ENCODE measurements around the gene ATG14. TPM values are rescaled to one million over a fixed set of nuclear protein-coding genes. Genes with fewer than 3 reads are reported as not detected.
"Not testable (repeated sequence)": the region's sequence is repeated elsewhere in the genome, so short reads cannot be mapped to it uniquely, and the experiment has no call there.

The ATG14 gene
- total RNA-seq, 2 donors from 2014 or later: 8.8 to 9.8 TPM

- DNase-seq (ENCODE audit: low spot score): no peak
- intact Hi-C loops (cut with DNase I): loop anchor here in 1 of 2 donors (10.0 kb wide), 1 partner anchor 105 kb away; no protein-coding TSS in a partner anchor
Observed at GRCh38 chr14:55359307-55359706, 52.3 kb downstream of the ATG14 start.

- no peak for DNase-seq (ENCODE audit: low spot score)
- intact Hi-C loops (cut with DNase I): loop anchor here in 1 of 2 donors (10.0 kb wide), 1 partner anchor 102 kb away; no protein-coding TSS in a partner anchor
Observed at GRCh38 chr14:55356913-55357312, 54.7 kb downstream of the ATG14 start.

GRCh38 chr14:55355922-55356321 lies 55.7 kb downstream of the ATG14 start:
- intact Hi-C loops (cut with DNase I): loop anchor here in 1 of 2 donors (10.0 kb wide), 1 partner anchor 101 kb away; no protein-coding TSS in a partner anchor
- DNase-seq (ENCODE audit: low spot score): no peak

GRCh38 chr14:55354500-55354899 lies 57.1 kb downstream of the ATG14 start:
- intact Hi-C loops (cut with DNase I): loop anchor here in 1 of 2 donors (10.0 kb wide), 1 partner anchor 100 kb away; no protein-coding TSS in a partner anchor
- DNase-seq (ENCODE audit: low spot score): no peak

GRCh38 chr14:55353686-55354467 lies 57.8 kb downstream of the ATG14 start:
- no peak for DNase-seq (ENCODE audit: low spot score)
- intact Hi-C loops (cut with DNase I): loop anchor here in 1 of 2 donors (10.0 kb wide), 1 partner anchor 99 kb away; no protein-coding TSS in a partner anchor

GRCh38 chr14:55352201-55352600 lies 59.4 kb downstream of the ATG14 start:
- no peak for DNase-seq (ENCODE audit: low spot score)
- intact Hi-C loops (cut with DNase I): loop anchor here in 1 of 2 donors (10.0 kb wide), 1 partner anchor 97 kb away; no protein-coding TSS in a partner anchor

- no peak for DNase-seq (ENCODE audit: low spot score)
- intact Hi-C loops (cut with DNase I): loop anchor here in 1 of 2 donors (10.0 kb wide), 1 partner anchor 96 kb away; no protein-coding TSS in a partner anchor
Observed at GRCh38 chr14:55351111-55351510, 60.5 kb downstream of the ATG14 start.

GRCh38 chr14:55350461-55350860 lies 61.2 kb downstream of the ATG14 start:
- intact Hi-C loops (cut with DNase I): loop anchor here in 1 of 2 donors (10.0 kb wide), 1 partner anchor 96 kb away; no protein-coding TSS in a partner anchor

GRCh38 chr14:55349565-55349964 lies 62.1 kb downstream of the ATG14 start:
- DNase-seq (ENCODE audit: low spot score): no peak
- intact Hi-C loops (cut with DNase I): no loop called here

More at GRCh38 chr14:55350461-55350860, 61.2 kb downstream of the ATG14 start:
- DNase-seq (ENCODE audit: low spot score): no peak

GRCh38 chr14:55348766-55349453 lies 62.7 kb downstream of the ATG14 start:
- intact Hi-C loops (cut with DNase I): no loop called here
- no peak for DNase-seq (ENCODE audit: low spot score)

- DNase-seq (ENCODE audit: low spot score): no peak
- intact Hi-C loops (cut with DNase I): no loop called here
Observed at GRCh38 chr14:55347748-55348147, 63.9 kb downstream of the ATG14 start.

GRCh38 chr14:55347040-55347439 lies 64.6 kb downstream of the ATG14 start:
- DNase-seq (ENCODE audit: low spot score): no peak
- intact Hi-C loops (cut with DNase I): no loop called here

GRCh38 chr14:55344582-55345163 lies 67.0 kb downstream of the ATG14 start:
- intact Hi-C loops (cut with DNase I); DNase-seq (ENCODE audit: low spot score): not testable (repeated sequence)

- intact Hi-C loops (cut with DNase I): no loop called here
- DNase-seq (ENCODE audit: low spot score): no peak
Observed at GRCh38 chr14:55341781-55342180, 69.8 kb downstream of the ATG14 start.

GRCh38 chr14:55340482-55340881 lies 71.1 kb downstream of the ATG14 start:
- intact Hi-C loops (cut with DNase I): no loop called here
- no peak for DNase-seq (ENCODE audit: low spot score)

- intact Hi-C loops (cut with DNase I): no loop called here
- DNase-seq (ENCODE audit: low spot score): no peak
Observed at GRCh38 chr14:55339770-55340169, 71.9 kb downstream of the ATG14 start.

- no peak for DNase-seq (ENCODE audit: low spot score)
- intact Hi-C loops (cut with DNase I): no loop called here
Observed at GRCh38 chr14:55336691-55337090, 74.9 kb downstream of the ATG14 start.

- intact Hi-C loops (cut with DNase I): no loop called here
- DNase-seq (ENCODE audit: low spot score): no peak
Observed at GRCh38 chr14:55336162-55336561, 75.5 kb downstream of the ATG14 start.

GRCh38 chr14:55333711-55334485 lies 77.7 kb downstream of the ATG14 start:
- intact Hi-C loops (cut with DNase I): no loop called here
- DNase-seq (ENCODE audit: low spot score): no peak
